Measurements from ENCODE around the gene CSTF2. TPM values are rescaled to one million over a fixed set of nuclear protein-coding genes. Genes with fewer than 3 reads are reported as not detected.

The CSTF2 gene
- total RNA-seq, 1 donor from 2014 or later, result 9.3 TPM

DNA sequence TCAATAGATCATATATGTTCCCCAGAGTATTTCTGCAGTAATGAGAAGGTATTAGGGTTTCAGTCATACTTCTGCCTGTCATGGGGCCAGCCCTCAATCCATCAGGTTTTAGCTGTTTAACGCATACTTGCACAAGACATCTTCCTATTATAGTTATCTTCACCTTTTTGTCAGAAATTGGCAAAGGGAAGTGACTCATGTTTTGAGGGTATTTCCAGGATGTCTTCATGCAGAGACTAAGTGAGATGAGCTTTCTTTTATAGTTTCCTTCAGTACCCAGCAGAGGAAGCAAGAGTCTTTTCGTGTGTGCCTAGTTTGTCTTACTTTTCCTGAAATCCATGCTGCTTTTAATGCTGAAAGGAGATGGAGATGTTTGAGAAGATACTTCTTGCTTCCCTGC, 9.5 kb downstream of the CSTF2 start:
- peaks cover 0 to 12% of the 10 kb centered on the region in 2 donors for H3K36me3 ChIP-seq
- H3K9me3 ChIP-seq, result no peaks in the 10 kb centered on the region
- no peak overlapping the region for H3K4me3 ChIP-seq
- intact Hi-C loops (cut with DNase I), result no loop called here
- H3K4me1 ChIP-seq, result no peaks in the 10 kb centered on the region
- no peak overlapping the region for H3K27ac ChIP-seq
- no peak for DNase-seq (ENCODE audit: extremely low spot score in 2 of 2)
- H3K27me3 ChIP-seq, result no peaks in the 10 kb centered on the region
- TF ChIP-seq POLR2AphosphoS5 (IDR thresholded peaks at IDR 0.05; ENCODE audit: insufficient read depth in 1 of 2, low read depth in 1 of 2) (no peak), POLR2A (IDR thresholded peaks at IDR 0.05) (no peak), CTCF (IDR thresholded peaks at IDR 0.05) (no peak)

DNA sequence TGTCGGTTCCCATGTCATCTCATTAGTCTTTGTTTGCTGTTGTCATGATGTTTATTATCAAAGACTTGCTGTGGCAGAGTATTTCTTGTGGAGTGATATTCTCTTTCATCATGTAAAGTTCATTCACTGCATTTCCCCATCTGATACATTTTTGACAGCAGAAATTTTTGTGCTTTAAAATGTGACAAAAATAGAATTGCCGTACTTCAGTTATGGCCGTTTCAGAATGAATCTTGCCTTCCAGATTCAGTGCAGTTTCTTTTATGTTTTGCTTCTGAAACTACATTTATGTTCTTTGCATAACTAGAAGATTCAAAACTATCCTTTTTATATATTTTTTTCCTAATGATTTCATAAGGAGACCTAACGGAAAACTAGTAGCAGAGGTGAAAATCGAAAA, 10.0 kb downstream of the CSTF2 start:
- H3K9me3 ChIP-seq, result no peaks in the 10 kb centered on the region
- no peaks in the 10 kb centered on the region for H3K27me3 ChIP-seq
- no peak for DNase-seq (ENCODE audit: extremely low spot score in 2 of 2)
- TF ChIP-seq CTCF (IDR thresholded peaks at IDR 0.05) (no peak), POLR2AphosphoS5 (IDR thresholded peaks at IDR 0.05; ENCODE audit: insufficient read depth in 1 of 2, low read depth in 1 of 2) (no peak), POLR2A (IDR thresholded peaks at IDR 0.05) (no peak)
- intact Hi-C loops (cut with DNase I), result no loop called here
- H3K27ac ChIP-seq, result no peak overlapping the region
- H3K36me3 ChIP-seq, result peaks cover 0 to 16% of the 10 kb centered on the region in 2 donors
- no peak overlapping the region for H3K4me3 ChIP-seq
- no peaks in the 10 kb centered on the region for H3K4me1 ChIP-seq

GRCh38 chrX:100830547-100830946, 10.4 kb downstream of the CSTF2 start:
- Histone ChIP-seq H3K4me3 (no peak overlapping the region), H3K4me1 (no peaks in the 10 kb centered on the region), H3K9me3 (no peaks in the 10 kb centered on the region), H3K27me3 (no peaks in the 10 kb centered on the region), H3K27ac (no peak overlapping the region), H3K36me3 (peaks cover 0 to 17% of the 10 kb centered on the region in 2 donors)
- no peak for DNase-seq (ENCODE audit: extremely low spot score in 2 of 2)
- intact Hi-C loops (cut with DNase I), result no loop called here
- no peak for TF ChIP-seq CTCF (IDR thresholded peaks at IDR 0.05)

GRCh38 chrX:100831219-100831946, 11.2 kb downstream of the CSTF2 start:
- Histone ChIP-seq H3K36me3 (peaks cover 0 to 17% of the 10 kb centered on the region in 2 donors), H3K27me3 (no peaks in the 10 kb centered on the region), H3K27ac (no peak overlapping the region), H3K4me3 (no peak overlapping the region), H3K9me3 (no peaks in the 10 kb centered on the region), H3K4me1 (no peaks in the 10 kb centered on the region)
- DNase-seq (ENCODE audit: extremely low spot score in 2 of 2), result no peak
- TF ChIP-seq POLR2A (IDR thresholded peaks at IDR 0.05) (no peak), POLR2AphosphoS5 (IDR thresholded peaks at IDR 0.05; ENCODE audit: insufficient read depth in 1 of 2, low read depth in 1 of 2) (no peak)
- intact Hi-C loops (cut with DNase I), result no loop called here

GRCh38 chrX:100850317-100850716, 30.1 kb downstream of the CSTF2 start:
- Histone ChIP-seq H3K27me3 (no peaks in the 10 kb centered on the region), H3K4me3 (no peak overlapping the region), H3K27ac (no peak overlapping the region), H3K4me1 (no peaks in the 10 kb centered on the region), H3K36me3 (no peaks in the 10 kb centered on the region), H3K9me3 (no peaks in the 10 kb centered on the region)
- TF ChIP-seq POLR2A (IDR thresholded peaks at IDR 0.05) (no peak), CTCF (IDR thresholded peaks at IDR 0.05) (no peak), POLR2AphosphoS5 (IDR thresholded peaks at IDR 0.05; ENCODE audit: insufficient read depth in 1 of 2, low read depth in 1 of 2) (no peak)
- intact Hi-C loops (cut with DNase I), result no loop called here
- no peak for DNase-seq (ENCODE audit: extremely low spot score in 2 of 2)
